IPS-18c (cell line): ENCODE results near the gene CD44.

Experiments used
- H3K4me3 ChIP-seq: 2 replicates; pipeline ENCODE4 v1.7.0; 2013; ENCODE audit warnings: low read depth, mild to moderate bottlenecking, low read length, moderate library complexity; ENCODE audit not compliant: insufficient read depth
- H3K9me3 ChIP-seq: one replicate; pipeline ENCODE4 v1.6.1; 2013; ENCODE audit warnings: mild to moderate bottlenecking, low read length, moderate library complexity; ENCODE audit not compliant: control insufficient read depth, insufficient read depth

The CD44 gene

DNA sequence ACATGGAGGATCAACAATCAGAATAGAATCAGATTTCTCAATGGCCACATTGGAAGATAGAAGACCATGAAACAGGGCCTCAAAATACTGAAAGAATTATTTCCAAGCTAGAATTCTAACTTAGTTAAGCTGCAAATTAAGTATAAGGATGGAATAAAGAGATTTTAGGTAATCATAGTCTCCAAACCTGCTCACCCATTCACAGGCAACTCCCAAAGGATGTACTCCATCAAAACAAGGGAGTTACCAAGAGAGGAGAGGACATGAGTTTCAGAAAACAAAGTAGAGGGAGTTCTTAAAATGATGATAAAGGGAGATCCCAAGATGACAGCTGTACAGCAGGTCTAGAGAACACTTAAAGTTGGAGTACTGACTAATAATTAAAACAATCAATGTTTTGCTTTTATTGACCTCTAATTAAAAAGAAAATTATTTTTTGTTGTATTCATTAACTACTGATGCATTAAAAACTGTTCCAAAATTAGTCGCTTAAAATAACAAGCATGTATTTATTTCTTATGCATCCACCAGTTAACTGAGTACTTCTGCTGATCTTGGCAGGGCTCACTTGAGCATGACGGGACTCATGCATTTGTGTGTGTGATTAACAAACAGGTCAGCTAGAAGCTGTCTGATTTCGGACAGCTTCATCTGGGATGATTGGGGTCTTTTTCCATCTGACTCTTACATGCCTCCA is 95.6 kb downstream of the CD44 start:
- no peak overlapping the region for H3K4me3 ChIP-seq
- no peaks in the 10 kb centered on the region for H3K9me3 ChIP-seq

DNA sequence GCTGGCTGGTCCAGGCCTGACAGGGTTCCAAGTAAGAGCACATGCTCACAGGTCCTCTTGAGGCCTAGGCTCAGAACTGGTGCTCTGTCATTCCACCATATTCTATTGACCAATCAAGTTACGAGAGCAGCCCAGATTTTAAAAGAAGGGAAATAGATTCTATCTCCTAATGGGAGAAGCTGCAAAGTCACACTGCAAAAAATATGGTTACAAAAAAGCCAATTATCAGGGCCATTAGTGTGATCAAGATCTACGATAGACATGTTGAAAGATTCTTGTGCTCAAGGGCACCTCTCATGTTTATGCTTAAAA is 96.1 kb downstream of the CD44 start:
- Histone ChIP-seq H3K4me3 (no peak overlapping the region), H3K9me3 (no peaks in the 10 kb centered on the region)

DNA sequence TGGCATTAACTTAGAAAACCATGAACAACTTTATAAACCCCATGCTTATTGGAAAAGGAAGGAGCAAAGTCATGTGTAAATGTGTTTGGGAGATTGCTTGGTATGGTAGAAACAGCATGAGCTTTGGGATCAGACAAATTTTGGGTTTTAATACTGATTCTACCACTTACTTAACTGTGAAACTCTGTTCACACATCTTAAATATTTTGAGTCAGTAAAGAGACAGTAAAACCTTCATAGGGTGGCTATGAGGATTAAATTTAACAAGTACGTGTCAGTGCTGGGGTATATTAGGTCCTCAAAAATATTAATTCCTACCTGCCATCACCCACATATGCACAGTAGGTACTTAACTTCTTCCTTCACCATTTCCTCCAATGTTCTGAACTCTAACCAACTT is 96.5 kb downstream of the CD44 start:
- no peak overlapping the region for H3K4me3 ChIP-seq
- H3K9me3 ChIP-seq: no peaks in the 10 kb centered on the region

DNA sequence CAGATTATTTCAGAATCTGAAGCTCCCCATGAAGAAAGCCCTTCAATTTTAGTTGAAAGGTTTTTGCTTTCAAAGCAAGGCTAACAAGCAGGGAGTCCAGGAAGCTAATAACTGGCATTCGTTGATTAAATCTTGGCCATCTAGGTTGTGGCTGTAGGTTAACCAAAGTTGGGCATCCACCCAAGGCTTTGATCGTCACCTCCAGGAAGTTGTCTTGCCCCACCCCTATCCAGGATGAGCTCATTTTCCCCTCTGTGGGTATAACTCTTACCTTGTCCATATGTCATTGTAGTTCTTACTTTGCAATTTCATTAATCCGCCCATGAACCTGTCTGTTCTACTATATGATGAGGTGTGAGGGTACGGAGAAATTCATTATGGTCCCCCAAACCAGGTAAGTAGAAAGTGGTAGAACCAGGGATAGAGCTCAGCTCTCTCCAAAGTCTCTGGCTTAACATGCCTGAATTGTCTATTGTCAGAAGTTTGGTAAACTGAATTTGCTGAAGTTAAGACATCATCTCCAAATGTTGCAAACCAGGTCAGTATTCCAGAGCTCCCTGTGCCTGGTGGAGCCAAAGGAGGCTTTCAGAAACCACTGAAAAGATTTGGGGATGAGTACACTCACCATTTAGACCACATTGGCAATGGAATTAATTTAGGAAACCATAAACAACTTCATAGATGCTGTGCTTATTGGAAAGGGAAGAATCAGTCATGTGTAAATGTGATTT is 97.1 kb downstream of the CD44 start:
- Histone ChIP-seq H3K4me3 (no peak overlapping the region), H3K9me3 (no peaks in the 10 kb centered on the region)

DNA sequence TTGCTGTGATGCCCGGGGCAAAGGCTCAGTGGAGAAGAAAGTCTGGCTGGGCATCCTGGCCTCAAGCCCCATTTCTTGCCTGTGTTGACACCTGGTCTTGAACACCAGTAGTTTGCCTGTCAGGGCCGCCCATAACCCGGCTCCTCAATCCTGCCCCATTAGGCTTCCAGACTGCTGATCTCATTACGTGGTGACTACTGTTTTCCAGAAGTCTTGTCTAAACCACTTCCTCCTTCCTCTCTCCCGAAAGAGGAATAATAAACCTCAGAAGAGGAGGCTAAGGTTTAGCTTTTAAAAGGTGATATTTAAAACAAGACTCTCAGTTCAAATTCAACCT is 97.7 kb downstream of the CD44 start:
- Histone ChIP-seq H3K9me3 (no peaks in the 10 kb centered on the region), H3K4me3 (no peak overlapping the region)

DNA sequence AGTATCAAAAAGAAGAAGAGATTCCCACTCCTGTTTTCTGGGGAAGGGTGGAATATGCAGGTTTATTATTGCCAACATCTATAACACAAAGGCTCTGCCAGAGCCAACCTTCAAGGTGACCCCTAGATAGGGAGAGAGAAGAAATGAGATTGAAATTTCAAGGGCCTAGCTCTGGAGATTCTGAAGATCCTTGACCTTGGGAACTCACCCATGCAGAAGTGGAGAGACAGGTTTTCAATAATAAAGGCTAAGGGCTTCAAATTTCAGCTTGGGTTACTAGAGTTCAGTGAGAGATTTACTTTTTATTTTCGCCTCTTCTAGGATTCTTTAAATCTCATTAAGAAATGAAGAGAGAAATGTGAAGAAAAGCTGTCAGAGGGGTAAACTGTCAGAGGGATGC is 98.4 kb downstream of the CD44 start:
- no peak overlapping the region for H3K4me3 ChIP-seq
- no peaks in the 10 kb centered on the region for H3K9me3 ChIP-seq

DNA sequence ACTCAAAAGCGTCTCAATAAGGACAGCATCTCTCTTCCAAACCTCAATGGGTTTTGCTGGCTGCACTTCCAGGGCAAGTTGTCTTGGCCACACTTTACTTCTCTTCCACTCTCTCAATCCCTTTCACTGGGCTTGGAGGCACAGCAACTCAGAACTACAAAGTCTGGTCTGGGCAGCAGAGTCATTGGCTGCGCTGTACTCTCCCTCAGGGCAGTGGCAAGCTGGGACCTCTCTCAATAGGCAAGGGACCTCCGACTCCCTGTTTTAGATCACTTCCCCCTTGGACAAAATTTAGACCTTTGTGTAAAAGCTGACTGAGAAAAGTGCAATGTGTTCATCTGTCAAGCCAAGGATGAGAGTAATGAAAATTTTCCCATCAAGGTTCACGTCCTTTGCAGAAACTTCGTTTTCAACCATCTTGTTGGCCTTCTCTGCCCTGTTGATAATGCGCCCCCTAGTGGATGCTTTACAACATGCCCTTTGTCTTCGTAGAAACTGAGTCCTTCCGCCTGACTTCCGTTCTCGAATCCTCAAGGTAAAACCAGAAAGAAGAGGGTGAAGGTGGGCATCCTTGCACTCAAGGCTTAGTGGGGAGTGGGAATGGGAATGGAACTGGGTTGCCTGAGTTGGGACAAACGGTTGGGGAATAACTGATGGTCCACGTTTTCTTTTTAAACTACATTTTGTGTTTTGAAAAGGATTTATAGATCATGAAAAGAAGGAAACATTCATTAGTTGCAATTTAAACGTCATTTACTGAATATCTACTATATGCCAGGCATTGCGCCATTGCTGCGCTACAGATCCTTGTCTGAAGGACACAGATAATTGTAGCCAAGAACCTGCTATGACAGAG is 99.1 kb downstream of the CD44 start:
- Histone ChIP-seq H3K4me3 (no peak overlapping the region), H3K9me3 (no peaks in the 10 kb centered on the region)

DNA sequence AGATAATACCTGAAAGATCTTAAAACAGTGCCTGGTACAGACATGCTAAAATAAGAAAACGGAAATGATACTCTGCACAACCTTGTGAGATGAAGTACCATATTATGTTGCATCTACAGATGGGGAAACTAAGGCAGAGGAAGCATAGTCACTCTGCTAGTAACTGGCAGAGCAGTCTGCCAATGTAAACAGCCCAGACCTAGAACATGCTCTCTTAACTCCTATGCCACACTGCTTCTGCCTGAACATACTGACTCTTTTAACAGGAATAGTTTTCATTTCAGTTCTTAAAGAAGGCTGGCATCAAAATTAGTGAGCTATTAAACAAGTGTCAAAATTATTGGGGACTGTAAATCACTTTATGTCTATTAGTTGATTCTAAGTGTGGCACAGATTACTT is 99.9 kb downstream of the CD44 start:
- Histone ChIP-seq H3K9me3 (no peaks in the 10 kb centered on the region), H3K4me3 (no peak overlapping the region)

DNA sequence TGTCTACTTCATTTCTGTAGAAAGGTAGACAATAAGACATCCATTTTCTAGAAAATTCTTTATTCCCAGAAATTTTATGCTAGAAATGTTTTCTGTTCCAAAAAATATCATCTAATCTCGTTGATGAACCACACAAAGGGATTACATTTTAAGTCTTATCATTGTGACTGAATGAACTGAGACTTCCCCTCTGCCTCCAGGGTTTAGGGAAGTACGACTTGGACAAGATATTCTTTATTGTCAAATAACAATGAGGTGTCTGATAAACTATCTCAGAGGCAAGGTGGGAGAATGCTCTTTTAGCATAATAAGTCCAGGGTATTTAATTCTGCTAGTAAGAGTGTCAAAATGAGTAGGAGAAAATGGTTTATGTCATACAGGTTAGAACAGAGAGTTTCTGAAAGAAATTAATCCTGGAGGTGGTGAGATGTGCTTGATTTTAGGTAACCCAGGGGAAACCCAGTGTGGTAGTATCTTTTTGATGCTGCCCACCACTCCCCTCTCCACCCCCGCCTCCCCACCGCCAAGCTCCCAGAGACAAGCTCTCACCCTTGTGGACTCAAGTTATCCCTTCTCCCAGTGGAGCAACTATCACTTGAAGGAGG is 100.6 kb downstream of the CD44 start:
- Histone ChIP-seq H3K9me3 (no peaks in the 10 kb centered on the region), H3K4me3 (no peak overlapping the region)

DNA sequence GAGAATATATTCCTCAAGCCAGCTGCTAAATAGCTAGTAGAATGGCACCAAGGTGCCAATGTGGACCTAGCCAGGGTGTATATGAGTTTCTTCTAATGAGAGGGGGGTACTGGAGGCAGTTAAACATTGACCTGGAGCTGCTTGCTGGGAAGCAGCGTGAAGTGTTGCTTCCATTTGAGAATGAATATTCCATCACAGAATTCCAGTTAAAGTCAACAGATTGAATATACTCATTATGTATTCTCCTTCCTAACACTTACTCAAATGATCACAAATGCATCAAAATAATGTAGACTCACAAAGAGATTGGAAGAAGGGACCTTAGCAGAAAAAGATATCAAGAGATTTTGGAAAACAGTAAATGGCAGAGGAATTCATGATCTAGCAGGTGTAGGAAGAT is 102.1 kb downstream of the CD44 start:
- no peak overlapping the region for H3K4me3 ChIP-seq
- H3K9me3 ChIP-seq: no peaks in the 10 kb centered on the region

DNA sequence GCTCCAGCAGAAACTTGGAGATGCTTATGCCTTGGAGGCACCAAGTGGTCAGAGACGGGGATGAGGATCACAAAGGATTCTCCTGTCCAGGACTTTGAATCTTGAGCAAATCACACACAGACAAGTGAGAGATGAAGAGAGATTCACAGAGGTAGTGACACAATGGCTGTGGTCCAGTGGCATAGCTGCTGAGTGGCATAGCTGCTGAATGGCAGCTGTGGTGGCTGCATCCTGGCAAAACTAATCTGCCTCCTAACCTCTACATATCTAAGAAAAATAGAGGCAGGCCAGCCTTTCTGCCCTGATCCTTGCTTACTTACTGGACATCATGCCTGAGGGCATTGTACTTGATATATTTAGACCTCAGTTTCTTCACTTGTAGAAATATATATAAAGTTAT is 102.6 kb downstream of the CD44 start:
- no peaks in the 10 kb centered on the region for H3K9me3 ChIP-seq

DNA sequence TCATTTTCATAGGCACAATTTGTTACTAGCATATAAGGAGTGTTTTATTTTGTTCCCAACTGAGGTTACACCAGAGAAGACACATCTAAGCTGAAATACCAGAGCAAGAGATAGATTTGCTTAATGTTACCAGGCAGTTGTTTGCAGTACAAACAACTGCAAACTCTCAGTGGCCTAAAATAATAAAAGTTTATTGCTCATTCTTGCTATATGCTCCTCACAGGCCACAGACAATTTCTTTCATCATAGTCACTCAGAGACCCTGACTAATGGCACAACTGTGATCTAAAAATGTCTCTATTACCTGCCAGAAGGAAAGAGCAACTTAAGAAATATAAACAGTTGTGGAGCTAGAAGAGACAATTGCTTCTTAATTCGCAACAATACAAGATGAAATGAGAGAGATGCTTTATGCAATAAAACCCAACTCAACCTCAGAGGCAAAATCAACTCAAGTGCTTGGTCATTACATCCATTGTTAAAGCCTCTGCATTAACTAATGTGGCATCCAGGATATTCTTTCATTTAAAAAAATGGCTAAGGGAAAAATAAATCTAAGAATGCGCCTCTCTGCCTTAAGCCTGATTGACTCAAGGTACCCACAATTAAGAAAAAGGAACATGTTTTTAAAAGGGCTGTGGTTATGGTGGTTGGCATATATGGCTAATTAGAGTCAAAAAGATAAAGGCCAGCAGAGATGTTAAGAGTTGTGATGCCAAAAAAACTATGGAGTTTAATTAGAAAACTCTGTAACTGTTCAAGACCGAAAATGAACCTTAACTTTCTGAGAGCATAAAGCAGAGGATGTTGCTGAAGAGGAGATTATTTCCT is 103.7 kb downstream of the CD44 start:
- H3K4me3 ChIP-seq: no peak overlapping the region
- no peaks in the 10 kb centered on the region for H3K9me3 ChIP-seq

More for the DNA sequence above, 102.6 kb downstream of the CD44 start:
- no peak overlapping the region for H3K4me3 ChIP-seq

DNA sequence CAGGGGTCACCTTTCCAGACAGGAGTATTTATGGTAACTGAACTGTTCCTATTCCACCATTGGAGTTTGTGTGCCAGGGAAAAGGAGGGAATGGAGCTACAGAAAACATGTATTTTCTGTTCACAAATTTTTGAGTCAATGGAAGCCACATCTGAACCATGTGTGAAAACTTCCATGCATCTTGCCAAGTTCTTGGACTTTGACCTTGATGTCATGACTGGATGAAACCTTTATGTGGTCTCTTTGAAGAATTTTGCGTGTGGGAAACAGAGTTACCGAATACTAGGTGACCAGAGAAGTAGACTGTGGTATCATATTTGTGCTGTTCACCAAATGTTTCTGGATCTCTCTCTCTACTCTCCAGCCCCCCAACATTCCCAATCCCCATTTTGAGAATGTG is 104.8 kb downstream of the CD44 start:
- Histone ChIP-seq H3K4me3 (no peak overlapping the region), H3K9me3 (no peaks in the 10 kb centered on the region)

DNA sequence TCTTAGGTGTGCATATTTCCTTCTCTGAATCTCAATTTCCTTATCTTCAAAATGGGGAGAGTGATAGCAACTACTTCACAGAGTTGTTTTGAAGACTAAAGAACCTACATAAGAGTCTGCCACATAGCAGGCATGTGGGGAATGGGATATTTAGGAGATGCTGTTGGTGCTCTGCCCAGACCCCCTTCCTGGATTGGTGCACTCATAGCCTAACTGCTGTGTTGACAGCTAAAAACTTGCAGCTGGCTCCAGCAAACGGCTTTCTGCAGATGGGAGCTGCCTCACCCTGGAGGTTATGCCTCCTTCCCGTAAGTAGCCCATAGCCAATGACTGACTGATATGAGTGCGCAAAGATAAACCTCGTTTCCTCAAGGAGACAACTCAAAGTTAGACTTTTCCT is 106.1 kb downstream of the CD44 start:
- no peaks in the 10 kb centered on the region for H3K9me3 ChIP-seq

DNA sequence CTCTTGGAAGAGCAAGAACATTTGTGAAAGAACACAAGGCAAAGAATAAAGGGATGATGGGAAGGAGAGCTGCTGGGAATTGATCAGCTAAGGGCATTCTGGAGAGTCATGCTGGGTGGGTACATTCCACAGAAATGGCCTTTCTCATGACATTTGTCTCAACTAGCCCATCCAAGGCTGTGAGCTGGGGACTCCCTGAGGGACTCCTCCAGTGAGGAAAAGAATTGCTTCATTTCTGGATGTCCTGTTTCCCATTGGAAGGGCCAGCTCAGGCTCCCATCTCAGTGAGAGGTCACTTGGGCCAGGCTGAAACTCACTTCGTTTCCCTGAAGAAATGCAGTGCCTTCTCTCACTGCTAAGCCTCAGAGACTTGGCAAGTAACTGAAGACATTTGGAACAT is 106.8 kb downstream of the CD44 start:
- no peak overlapping the region for H3K4me3 ChIP-seq
- no peaks in the 10 kb centered on the region for H3K9me3 ChIP-seq

More for the DNA sequence above, 106.1 kb downstream of the CD44 start:
- H3K4me3 ChIP-seq: no peak overlapping the region

DNA sequence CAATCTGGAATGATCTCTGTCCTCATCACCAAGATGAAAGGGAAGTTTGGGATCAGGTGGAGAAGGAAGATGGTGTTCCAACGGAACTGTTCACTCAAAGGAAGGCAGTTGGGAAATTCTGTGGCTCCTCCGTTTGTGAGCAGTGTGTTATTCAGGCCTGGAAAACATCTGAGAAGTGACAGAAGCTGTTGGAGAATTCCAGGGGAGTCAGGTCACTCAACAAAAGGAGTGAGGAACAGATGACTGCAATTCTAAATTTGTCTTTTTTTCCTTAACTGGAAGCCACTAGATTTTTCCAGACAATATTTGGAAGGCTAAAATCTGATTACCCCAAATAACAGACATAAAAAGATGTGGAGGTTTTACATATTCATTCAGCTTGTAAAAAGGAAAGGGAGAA is 107.8 kb downstream of the CD44 start:
- Histone ChIP-seq H3K4me3 (no peak overlapping the region), H3K9me3 (no peaks in the 10 kb centered on the region)

DNA sequence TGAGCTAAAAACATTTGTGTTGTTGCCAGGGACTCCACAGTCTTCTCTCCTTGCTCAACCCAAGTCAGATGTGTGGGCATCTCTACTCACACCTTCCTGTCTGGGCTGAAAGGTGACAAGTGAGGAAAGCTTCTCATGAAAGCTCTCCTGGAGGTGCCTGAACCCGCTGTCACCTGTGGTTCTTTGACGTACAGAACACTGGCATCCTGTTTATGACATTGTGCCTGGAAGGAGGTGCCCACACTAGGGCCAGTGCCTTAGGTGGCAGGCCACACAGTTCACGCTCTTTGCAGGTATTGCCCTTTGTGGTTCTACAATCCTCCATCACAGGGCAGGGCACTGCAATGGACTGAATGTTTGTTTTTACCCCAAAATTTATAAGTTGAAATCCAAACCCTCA is 108.5 kb downstream of the CD44 start:
- H3K9me3 ChIP-seq: no peaks in the 10 kb centered on the region
- H3K4me3 ChIP-seq: no peak overlapping the region
